Measurements from ENCODE around the gene LUC7L3. TPM values are rescaled to one million over a fixed set of nuclear protein-coding genes. Genes with fewer than 3 reads are reported as not detected.

The LUC7L3 gene
- total and polyA plus RNA-seq, 2 of the 13 experiments (the other 11 are each of a cell fraction or from before 2014, with no cell fraction given): 108 to 120 TPM

DNA sequence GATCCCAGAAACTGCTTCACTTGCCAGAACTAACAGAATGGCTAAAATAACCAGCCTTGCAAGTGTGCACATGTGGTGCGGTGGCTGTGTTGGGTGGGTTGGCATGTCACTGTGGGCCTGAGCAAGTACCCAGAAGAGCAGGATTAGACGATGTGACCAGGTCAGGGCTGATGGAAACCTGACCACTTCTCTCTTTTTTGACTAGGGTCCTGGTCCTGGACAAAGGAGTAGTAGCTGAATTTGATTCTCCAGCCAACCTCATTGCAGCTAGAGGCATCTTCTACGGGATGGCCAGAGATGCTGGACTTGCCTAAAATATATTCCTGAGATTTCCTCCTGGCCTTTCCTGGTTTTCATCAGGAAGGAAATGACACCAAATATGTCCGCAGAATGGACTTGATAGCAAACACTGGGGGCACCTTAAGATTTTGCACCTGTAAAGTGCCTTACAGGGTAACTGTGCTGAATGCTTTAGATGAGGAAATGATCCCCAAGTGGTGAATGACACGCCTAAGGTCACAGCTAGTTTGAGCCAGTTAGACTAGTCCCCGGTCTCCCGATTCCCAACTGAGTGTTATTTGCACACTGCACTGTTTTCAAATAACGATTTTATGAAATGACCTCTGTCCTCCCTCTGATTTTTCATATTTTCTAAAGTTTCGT is 28.4 kb upstream of the LUC7L3 start:
- no peaks in the 10 kb centered on the region for H3K9me3 ChIP-seq (ENCODE audit: low read length)
- POLR2A ChIA-PET: interaction anchor here (0.9 to 21.3 kb wide), 20 partner anchors 6 to 294 kb away, joined by 3 to 839 read pairs (median 6); partner anchors contain the start of genes ABCC3, ANKRD40, LRRC59 and LUC7L3
- peaks cover 8% of the 10 kb centered on the region for H3K79me2 ChIP-seq (ENCODE audit: insufficient read depth, low read length)
- no peak for ATAC-seq
- H3K36me3 ChIP-seq (replicated peaks in 1 of 2; ENCODE audit: control insufficient read depth in 1 of 2, insufficient read depth in 2 of 2, low read length in 2 of 2): peaks cover 5 to 7% of the 10 kb centered on the region in 2 experiments; a peak in 3 of 5 replicates
- intact Hi-C loops (cut with micrococcal nuclease; ENCODE audit: unreplicated experiment): no loop called here
- no peak overlapping the region for H2AFZ ChIP-seq (ENCODE audit: low read length)
- H3K4me3 ChIP-seq (replicated peaks in 1 of 3; ENCODE audit: insufficient read depth in 1 of 3, low read depth in 2 of 3, low read length in 3 of 3): peak overlapping the region in 1 of 3 experiments; percentile 42; a peak in 1 of 6 replicates
- peak overlapping the region; percentile 80 for H3K4me2 ChIP-seq (ENCODE audit: low read depth, low read length)
- peak overlapping the region; percentile 89 for H3K27ac ChIP-seq (ENCODE audit: extremely low read length, insufficient read depth, low read length)
- no peaks in the 10 kb centered on the region; a peak in 1 of 5 replicates for H3K27me3 ChIP-seq (ENCODE audit: control insufficient read depth in 1 of 2, insufficient read depth in 2 of 2, low read length in 2 of 2)
- peak; percentile 18 for FAIRE-seq
- DNase-seq (ENCODE audit: low spot score): no peak
- peak overlapping the region; percentile 66 for H3K9ac ChIP-seq (ENCODE audit: insufficient read depth, low read depth, low read length)
- in situ Hi-C loops (cut with HindIII; ENCODE audit: extremely low pct_ligation_motif_present, low pct_unique_long_range_greater_than_20kb): loop anchor here (5.0 kb wide), 2 partner anchors 64 to 144 kb away; partner anchors contain the start of gene SPATA20
- BruUV-seq (replicated peaks): no TSS peak
- CTCF ChIA-PET (ENCODE audit: low intra/inter-chr PET ratio, low total read pairs): no interaction called here
- H4K20me1 ChIP-seq (ENCODE audit: insufficient read depth, low read length): no peaks in the 10 kb centered on the region
- WGBS (ENCODE audit: low lambda C conversion rate): 57% methylated on average over 9 of the region's 9 CpGs
- H3K4me1 ChIP-seq (ENCODE audit: insufficient read depth, low read length): peaks cover 97% of the 10 kb centered on the region
- TF ChIP-seq DR1 (CRISPR knock-in tag; IDR thresholded peaks at IDR 0.05) (no peak), ZSCAN12 (CRISPR knock-in tag; IDR thresholded peaks at IDR 0.05) (no peak), ZNF737 (CRISPR knock-in tag; IDR thresholded peaks at IDR 0.05; ENCODE audit: borderline replicate concordance) (no peak), ZNF274 (CRISPR knock-in tag; IDR thresholded peaks at IDR 0.05) (no peak), ZNF281 (CRISPR knock-in tag; IDR thresholded peaks at IDR 0.05; ENCODE audit: borderline replicate concordance) (no peak), ZNF263 (CRISPR knock-in tag; IDR thresholded peaks at IDR 0.05) (0 out of 2 replicates have a peak, but pooled peaks have one; percentile 13), ZNF354B (CRISPR knock-in tag; IDR thresholded peaks at IDR 0.05) (peak; percentile 55; the same call in 1 of the 2 replicates), HOMEZ (CRISPR knock-in tag; IDR thresholded peaks at IDR 0.05; ENCODE audit: low read depth) (no peak), ZNF687 (CRISPR knock-in tag; IDR thresholded peaks at IDR 0.05) (peak; percentile 5; the same call in 1 of the 2 replicates), ZBTB33 (CRISPR knock-in tag; IDR thresholded peaks at IDR 0.05) (no peak)
